Esophagus squamous epithelium (tissue), 5 donors: Measurements from ENCODE around the gene FNDC3B. TPM values are rescaled to one million over a fixed set of nuclear protein-coding genes. Genes with fewer than 3 reads are reported as not detected.

Experiments
- DNase-seq: peaks from one replicate; lab custom pipeline; 2025; lab: John Stamatoyannopoulos, UW
- H3K27ac ChIP-seq, 4 donors: fragments of 200-600 bp; sonication (generic); one replicate each; pipeline ENCODE4 v1.5.1; 2016 to 2019; ENCODE audit warnings: mild to moderate bottlenecking in 1 of 4
- H3K27me3 ChIP-seq, 4 donors: fragments of 200-600 bp; sonication (generic); 1 replicate in 3 of 4; 2 replicates in 1 of 4; pipeline versions ENCODE4 v1.5.1 to v1.6.0; 2017 to 2021; ENCODE audit warnings: antibody characterized with exemption in 1 of 4
- H3K36me3 ChIP-seq, 3 donors: fragments of 200-600 bp; sonication (generic); one replicate each; pipeline ENCODE4 v1.5.1; 2016 to 2019
- H3K4me1 ChIP-seq, 3 donors: fragments of 200-600 bp; sonication (generic); one replicate each; pipeline ENCODE4 v1.5.1; 2017 to 2019
- H3K4me3 ChIP-seq, 4 donors: fragments of 200-600 bp; sonication (generic); 1 replicate in 3 of 4; 2 replicates in 1 of 4; pipeline ENCODE4 v1.5.1; 2016 to 2019; ENCODE audit warnings: mild to moderate bottlenecking in 2 of 4, moderate library complexity in 1 of 4
- H3K9me3 ChIP-seq, 3 donors: fragments of 200-600 bp; sonication (generic); one replicate each; pipeline ENCODE4 v1.5.1; 2016 to 2019
- POLR2A ChIP-seq, 4 donors: fragments of 450-650 bp; IDR thresholded peaks; one replicate each; pipeline ENCODE4 v1.6.1; 2017; ENCODE audit warnings: antibody characterized with exemption in 4 of 4, mild to moderate bottlenecking in 4 of 4, moderate library complexity in 3 of 4
- WGBS, 2 donors: methylation state at CpG; one replicate each; pipeline ENCODE4 v1.1.5; 2018; 5-methylcytosine and 5-hydroxymethylcytosine counted together
- intact Hi-C: fragments of 100-400 bp; cut with DNase I; formaldehyde crosslinking; loops from one replicate; pipeline ENCODE4 v1.15.0; 2022
- total RNA-seq, 4 donors: library from RNA; depleted of rRNA; stranded (reverse); fragments of >200 nt; gene quantifications; one replicate each; pipeline ENCODE4 v1.1.0, GENCODE V29; 2016
- TF ChIP-seq, protein P1 (sequence below), 6 experiments: fragments of 450-650 bp in 4 of 6; fragments of 200-600 bp in 2 of 6; sonication (generic) in 2 of 6; IDR thresholded peaks; one replicate each; pipeline ENCODE4 v1.5.1; 2016 to 2019; ENCODE audit warnings: antibody characterized with exemption in 6 of 6, mild to moderate bottlenecking in 4 of 6, moderate library complexity in 4 of 6
- donor health status: DM: yes; HTN: yes; CAD: no.

Gene FNDC3B
- total RNA-seq, 4 donors from 2014 or later, result 7.7 to 44.3 (median 20.4) TPM

DNA sequence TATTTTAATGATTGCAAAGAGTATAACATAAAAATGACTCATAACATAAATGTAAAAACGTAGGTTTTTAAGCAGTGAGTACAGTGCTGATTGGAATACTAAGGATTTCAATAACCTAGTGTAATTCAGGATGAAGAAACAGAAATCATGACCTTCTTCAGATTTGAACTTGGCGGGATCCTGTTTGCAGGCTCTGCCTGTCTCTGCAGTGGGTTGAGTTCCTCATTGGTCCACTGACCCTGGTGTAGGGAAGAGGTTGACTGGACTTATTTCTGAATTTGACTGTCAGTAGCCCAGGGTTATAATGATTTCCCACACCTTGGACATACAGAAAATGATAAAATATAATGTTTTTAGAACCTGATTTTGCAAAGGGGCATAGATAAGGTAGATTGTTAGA, 171.7 kb downstream of the FNDC3B start:
- DNase-seq, result no peak
- H3K36me3 ChIP-seq, result no peaks in the 10 kb centered on the region
- no peak overlapping the region for H3K27ac ChIP-seq
- TF ChIP-seq, protein P1, sequence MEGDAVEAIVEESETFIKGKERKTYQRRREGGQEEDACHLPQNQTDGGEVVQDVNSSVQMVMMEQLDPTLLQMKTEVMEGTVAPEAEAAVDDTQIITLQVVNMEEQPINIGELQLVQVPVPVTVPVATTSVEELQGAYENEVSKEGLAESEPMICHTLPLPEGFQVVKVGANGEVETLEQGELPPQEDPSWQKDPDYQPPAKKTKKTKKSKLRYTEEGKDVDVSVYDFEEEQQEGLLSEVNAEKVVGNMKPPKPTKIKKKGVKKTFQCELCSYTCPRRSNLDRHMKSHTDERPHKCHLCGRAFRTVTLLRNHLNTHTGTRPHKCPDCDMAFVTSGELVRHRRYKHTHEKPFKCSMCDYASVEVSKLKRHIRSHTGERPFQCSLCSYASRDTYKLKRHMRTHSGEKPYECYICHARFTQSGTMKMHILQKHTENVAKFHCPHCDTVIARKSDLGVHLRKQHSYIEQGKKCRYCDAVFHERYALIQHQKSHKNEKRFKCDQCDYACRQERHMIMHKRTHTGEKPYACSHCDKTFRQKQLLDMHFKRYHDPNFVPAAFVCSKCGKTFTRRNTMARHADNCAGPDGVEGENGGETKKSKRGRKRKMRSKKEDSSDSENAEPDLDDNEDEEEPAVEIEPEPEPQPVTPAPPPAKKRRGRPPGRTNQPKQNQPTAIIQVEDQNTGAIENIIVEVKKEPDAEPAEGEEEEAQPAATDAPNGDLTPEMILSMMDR (IDR thresholded peaks at IDR 0.05), result no peak
- no peak for TF ChIP-seq POLR2A (IDR thresholded peaks at IDR 0.05)
- H3K4me1 ChIP-seq, result peaks cover 4 to 20% (median 6%) of the 10 kb centered on the region in 3 donors
- H3K9me3 ChIP-seq, result no peaks in the 10 kb centered on the region
- WGBS, 2 donors, result 66 to 69% methylated on average over 2 of the region's 2 CpGs
- intact Hi-C loops, result no loop called here
- no peak overlapping the region for H3K4me3 ChIP-seq
- H3K27me3 ChIP-seq, result no peaks in the 10 kb centered on the region

- DNase-seq, result no peak
- no peak overlapping the region for H3K27ac ChIP-seq
- TF ChIP-seq, protein P1 (IDR thresholded peaks at IDR 0.05), result no peak
- TF ChIP-seq POLR2A (IDR thresholded peaks at IDR 0.05), result no peak
- peaks cover 6 to 27% (median 9%) of the 10 kb centered on the region in 3 donors for H3K4me1 ChIP-seq
- H3K4me3 ChIP-seq, result no peak overlapping the region
- WGBS, 2 donors, result 85 to 92% methylated on average over 2 of the region's 2 CpGs
- intact Hi-C loops, result no loop called here
- H3K36me3 ChIP-seq, result no peaks in the 10 kb centered on the region
- H3K27me3 ChIP-seq, result no peaks in the 10 kb centered on the region
- H3K9me3 ChIP-seq, result no peaks in the 10 kb centered on the region
These were observed 173.8 kb downstream of the FNDC3B start for GRCh38 chr3:172213200-172213599.

DNA sequence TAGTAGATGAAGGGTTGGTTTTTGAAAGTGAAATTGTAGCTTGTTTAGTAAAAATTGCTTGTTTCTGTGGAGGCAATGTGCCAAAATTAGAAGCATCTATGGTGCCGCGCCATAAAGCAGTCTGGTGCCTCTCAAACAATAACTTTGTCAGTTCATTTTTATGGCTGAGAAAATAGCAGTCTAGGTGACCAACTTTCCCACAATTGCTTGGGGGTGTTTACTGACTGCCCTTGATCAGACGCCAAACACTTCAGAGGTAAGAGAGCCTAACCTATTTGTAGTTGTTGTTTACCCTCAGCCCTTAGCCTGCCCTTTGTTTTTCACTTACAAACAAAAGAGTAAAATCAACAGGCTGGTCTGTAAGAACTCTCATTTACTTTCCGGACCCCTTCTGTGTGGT, 174.5 kb downstream of the FNDC3B start:
- Histone ChIP-seq H3K4me3 (no peak overlapping the region), H3K27ac (no peak overlapping the region), H3K4me1 (peaks cover 6 to 33% (median 16%) of the 10 kb centered on the region in 3 donors), H3K27me3 (no peaks in the 10 kb centered on the region), H3K36me3 (no peaks in the 10 kb centered on the region), H3K9me3 (no peaks in the 10 kb centered on the region)
- whole genome bisulfite sequencing, 2 donors, result 76 to 81% methylated on average over 3 of the region's 4 CpGs
- intact Hi-C loops, result no loop called here
- DNase-seq, result no peak
- TF ChIP-seq, protein P1 (IDR thresholded peaks at IDR 0.05), result no peak
- no peak for TF ChIP-seq POLR2A (IDR thresholded peaks at IDR 0.05)

DNA sequence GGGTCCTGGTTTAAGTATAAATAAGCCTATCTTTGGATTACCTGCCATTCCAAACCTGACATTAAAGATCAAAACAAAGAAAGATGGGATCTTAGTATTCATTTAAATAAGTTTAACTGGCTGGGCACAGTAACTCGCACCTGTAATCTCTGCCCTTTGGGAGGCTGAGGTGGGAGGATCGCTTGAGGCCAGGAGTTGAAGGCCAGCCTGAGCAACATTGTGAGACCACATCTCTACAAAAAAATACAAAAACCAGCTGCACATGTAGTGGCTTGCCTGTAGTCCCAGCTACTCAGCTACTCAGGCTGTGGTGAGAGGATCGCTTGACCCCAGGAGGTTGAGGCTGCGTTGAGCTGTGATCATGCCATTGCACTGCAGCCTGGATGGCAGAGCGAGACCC, 176.9 kb downstream of the FNDC3B start:
- no peak for TF ChIP-seq POLR2A (IDR thresholded peaks at IDR 0.05)
- TF ChIP-seq, protein P1 (IDR thresholded peaks at IDR 0.05), result no peak
- 92 to 98% methylated on average over 5 of the region's 5 CpGs for WGBS, 2 donors
- no peak overlapping the region for H3K4me3 ChIP-seq
- no peaks in the 10 kb centered on the region for H3K9me3 ChIP-seq
- no peaks in the 10 kb centered on the region for H3K36me3 ChIP-seq
- H3K4me1 ChIP-seq, result peaks cover 0 to 27% (median 19%) of the 10 kb centered on the region in 3 donors
- intact Hi-C loops, result no loop called here
- DNase-seq, result no peak
- H3K27ac ChIP-seq, result no peak overlapping the region
- no peaks in the 10 kb centered on the region for H3K27me3 ChIP-seq

GRCh38 chr3:172216911-172217310, 177.5 kb downstream of the FNDC3B start:
- no peak overlapping the region for H3K27ac ChIP-seq
- H3K4me3 ChIP-seq, result no peak overlapping the region
- H3K4me1 ChIP-seq, result peaks cover 0 to 32% (median 19%) of the 10 kb centered on the region in 3 donors
- DNase-seq, result no peak
- no peaks in the 10 kb centered on the region for H3K9me3 ChIP-seq
- H3K36me3 ChIP-seq, result no peaks in the 10 kb centered on the region
- WGBS, 2 donors, result 79 to 100% methylated on average over 2 to 3 of the region's 3 CpGs
- no peaks in the 10 kb centered on the region for H3K27me3 ChIP-seq
- TF ChIP-seq, protein P1 (IDR thresholded peaks at IDR 0.05), result no peak
- TF ChIP-seq POLR2A (IDR thresholded peaks at IDR 0.05), result no peak
- intact Hi-C loops, result no loop called here
